PC-3 (cell line): ENCODE results near the gene ZKSCAN5. TPM values are rescaled to one million over a fixed set of nuclear protein-coding genes. Genes with fewer than 3 reads are reported as not detected.
A peak's percentile ranks its signal among the peaks of the same experiment; 100 is the strongest.

ENCODE experiments used
- ATAC-seq: fragments of 200-7000 bp; cut with Tn5 transposase; 2 replicates; pipeline ENCODE4 v1.9.1; 2020; ENCODE audit warnings: mild to moderate bottlenecking, moderate library complexity
- BruUV-seq: library from RNA; stranded (reverse); fragments of 400-500 nt; replicated peaks from 2 replicates; lab custom pipeline; 2021; lab: Mats Ljungman, UMichigan
- CTCF ChIA-PET: fragments of 300-600 bp; sonication (Branson Sonifier 250); formaldehyde crosslinking; loops from one replicate; lab custom pipeline; 2022; ENCODE audit warnings: antibody characterized with exemption; lab: Charles Lee
- POLR2A ChIA-PET: fragments of 300-600 bp; sonication (Branson Sonifier 250); formaldehyde crosslinking; loops from one replicate; lab custom pipeline; 2022; ENCODE audit warnings: antibody characterized with exemption; ENCODE audit not compliant: unreplicated experiment; lab: Charles Lee
- DNase-seq: peaks from one replicate; pipeline ENCODE4 v3.0.0-alpha.2; 2015
- H2AFZ ChIP-seq: fragments of 300-600 bp; sonication (generic); 2 replicates; pipeline ENCODE4 v1.6.0; 2016; ENCODE audit warnings: antibody characterized with exemption, low read length
- H3F3A ChIP-seq: fragments of 300-600 bp; sonication (generic); one replicate; pipeline ENCODE4 v1.6.0; 2017; ENCODE audit warnings: antibody characterized with exemption, low read length, control low read depth, mild to moderate bottlenecking; ENCODE audit not compliant: unreplicated experiment
- H3K27ac ChIP-seq: fragments of 300-600 bp; sonication (generic); 2 replicates; pipeline ENCODE4 v1.5.1; 2016; ENCODE audit warnings: mild to moderate bottlenecking, low read length
- H3K27me3 ChIP-seq: fragments of 300-600 bp; sonication (generic); 2 replicates; pipeline ENCODE4 v1.6.1; 2016; ENCODE audit warnings: low read length, mixed read lengths
- H3K36me3 ChIP-seq: fragments of 300-600 bp; sonication (generic); 2 replicates; pipeline ENCODE4 v1.6.1; 2016; ENCODE audit warnings: low read depth, mixed run types, low read length, mixed read lengths
- H3K4me1 ChIP-seq: fragments of 300-600 bp; sonication (generic); 2 replicates; pipeline ENCODE4 v1.5.1; 2016; ENCODE audit warnings: low read length; ENCODE audit not compliant: insufficient read depth
- H3K4me2 ChIP-seq: fragments of 300-600 bp; sonication (generic); 2 replicates; pipeline ENCODE4 v1.6.0; 2016; ENCODE audit warnings: low read length
- H3K4me3 ChIP-seq: fragments of 300-600 bp; sonication (generic); 2 replicates; pipeline ENCODE4 v1.5.1; 2016; ENCODE audit warnings: mild to moderate bottlenecking, low read length, mixed read lengths
- H3K79me2 ChIP-seq: fragments of 300-600 bp; sonication (generic); 2 replicates; pipeline ENCODE4 v1.6.1; 2017; ENCODE audit warnings: low read length, mixed read lengths
- H3K9ac ChIP-seq: fragments of 300-600 bp; sonication (generic); 2 replicates; pipeline ENCODE4 v1.6.0; 2016; ENCODE audit warnings: mild to moderate bottlenecking, low read length
- H3K9me2 ChIP-seq: fragments of 300-600 bp; sonication (generic); replicated peaks from 2 replicates; pipeline ENCODE4 v1.6.1; 2016; ENCODE audit warnings: mixed run types, low read length, mixed read lengths
- H3K9me3 ChIP-seq: fragments of 300-600 bp; sonication (generic); 2 replicates; pipeline ENCODE4 v1.6.1; 2016; ENCODE audit warnings: low read length, mixed read lengths
- H4K20me1 ChIP-seq: fragments of 300-600 bp; sonication (generic); 2 replicates; pipeline ENCODE4 v1.6.1; 2016; ENCODE audit warnings: low read length, mixed read lengths
- EZH2 ChIP-seq: fragments of 300-600 bp; sonication (generic); IDR thresholded peaks from one replicate; pipeline ENCODE4 v1.6.1; 2017; ENCODE audit warnings: antibody characterized with exemption, mild to moderate bottlenecking, low read length; ENCODE audit not compliant: unreplicated experiment
- EZH2phosphoT487 ChIP-seq: fragments of 300-600 bp; sonication (generic); IDR thresholded peaks from 2 replicates; pipeline ENCODE4 v1.6.1; 2018; ENCODE audit warnings: mild to moderate bottlenecking, antibody characterized with exemption, low read length, borderline replicate concordance
- intact Hi-C: fragments of 100-400 bp; cut with micrococcal nuclease; formaldehyde crosslinking; loops from 2 replicates; pipeline ENCODE4 v1.9.0; 2023
- total RNA-seq: library from RNA; depleted of rRNA; stranded (reverse); fragments of >200 nt; gene quantifications from 2 replicates; pipeline ENCODE4 v1.2.3, GENCODE V29; 2014
- TF ChIP-seq, protein P1 (sequence below): fragments of 300-600 bp; sonication (generic); conservative IDR thresholded peaks from 2 replicates; pipeline ENCODE4 v1.5.1; 2017; ENCODE audit warnings: antibody characterized with exemption, low read depth, mild to moderate bottlenecking, low read length

The ZKSCAN5 gene
- total RNA-seq, 1 experiment from 2014 or later: 9.9 TPM

DNA sequence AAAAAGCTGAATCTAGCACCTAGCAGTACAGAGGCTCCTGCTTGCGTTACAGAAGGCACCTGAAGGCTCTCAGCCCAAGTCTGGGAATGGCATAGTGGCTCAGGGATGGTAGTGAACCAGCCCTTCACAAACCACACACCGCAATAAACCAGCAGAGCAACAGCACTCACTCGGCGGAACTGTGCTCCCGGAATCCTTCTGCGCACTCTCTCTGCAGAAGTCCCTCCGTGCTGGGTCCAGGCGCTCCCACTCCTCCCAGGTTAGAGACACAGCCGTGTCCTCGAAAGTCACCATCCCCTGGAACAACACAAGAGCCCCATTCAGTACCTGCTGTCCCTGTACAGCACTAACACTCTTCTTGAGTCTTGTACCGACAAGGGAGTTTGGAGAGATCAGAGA, 5.9 kb upstream of the ZKSCAN5 start:
- H3K4me2 ChIP-seq: peak overlapping the region; percentile 100
- peak overlapping the region; percentile 97 for H3K4me3 ChIP-seq
- H3K4me1 ChIP-seq: 0 out of 2 replicates have a peak, but pooled peaks cover 5% of the 10 kb centered on the region
- H3K79me2 ChIP-seq: peaks cover 54% of the 10 kb centered on the region
- ChIA-PET POLR2A (no interaction called here), CTCF (no interaction called here)
- intact Hi-C loops: no loop called here
- peak overlapping the region; percentile 85 for H3K9ac ChIP-seq
- ATAC-seq (peak; percentile 32), DNase-seq (peak; percentile 19)
- H4K20me1 ChIP-seq: peaks cover 16% of the 10 kb centered on the region
- BruUV-seq: no TSS peak
- H2AFZ ChIP-seq: no peak overlapping the region
- TF ChIP-seq EZH2 (no peak), EZH2phosphoT487 (no peak)
- TF ChIP-seq, protein P1, sequence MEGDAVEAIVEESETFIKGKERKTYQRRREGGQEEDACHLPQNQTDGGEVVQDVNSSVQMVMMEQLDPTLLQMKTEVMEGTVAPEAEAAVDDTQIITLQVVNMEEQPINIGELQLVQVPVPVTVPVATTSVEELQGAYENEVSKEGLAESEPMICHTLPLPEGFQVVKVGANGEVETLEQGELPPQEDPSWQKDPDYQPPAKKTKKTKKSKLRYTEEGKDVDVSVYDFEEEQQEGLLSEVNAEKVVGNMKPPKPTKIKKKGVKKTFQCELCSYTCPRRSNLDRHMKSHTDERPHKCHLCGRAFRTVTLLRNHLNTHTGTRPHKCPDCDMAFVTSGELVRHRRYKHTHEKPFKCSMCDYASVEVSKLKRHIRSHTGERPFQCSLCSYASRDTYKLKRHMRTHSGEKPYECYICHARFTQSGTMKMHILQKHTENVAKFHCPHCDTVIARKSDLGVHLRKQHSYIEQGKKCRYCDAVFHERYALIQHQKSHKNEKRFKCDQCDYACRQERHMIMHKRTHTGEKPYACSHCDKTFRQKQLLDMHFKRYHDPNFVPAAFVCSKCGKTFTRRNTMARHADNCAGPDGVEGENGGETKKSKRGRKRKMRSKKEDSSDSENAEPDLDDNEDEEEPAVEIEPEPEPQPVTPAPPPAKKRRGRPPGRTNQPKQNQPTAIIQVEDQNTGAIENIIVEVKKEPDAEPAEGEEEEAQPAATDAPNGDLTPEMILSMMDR: no peak
- H3F3A ChIP-seq: no peaks in the 10 kb centered on the region
- H3K27ac ChIP-seq: no peak overlapping the region
- H3K36me3 ChIP-seq: peaks cover 17% of the 10 kb centered on the region
- peaks cover 10% of the 10 kb centered on the region; the same call in 1 of the 2 replicates for H3K9me3 ChIP-seq
- H3K9me2 ChIP-seq: no peaks in the 10 kb centered on the region
- H3K27me3 ChIP-seq: no peaks in the 10 kb centered on the region

GRCh38 chr7:99499371-99499720, 5.1 kb upstream of the ZKSCAN5 start:
- no peaks in the 10 kb centered on the region for H3K27me3 ChIP-seq
- peak overlapping the region; percentile 85 for H3K9ac ChIP-seq
- no TSS peak for BruUV-seq
- H3K9me3 ChIP-seq: peaks cover 2% of the 10 kb centered on the region; the same call in 1 of the 2 replicates
- intact Hi-C loops: no loop called here
- CTCF ChIA-PET: no interaction called here
- H3K27ac ChIP-seq: peak overlapping the region; percentile 63
- peaks cover 49% of the 10 kb centered on the region for H3K79me2 ChIP-seq
- peak overlapping the region; percentile 97 for H3K4me3 ChIP-seq
- H3K4me1 ChIP-seq: 0 out of 2 replicates have a peak, but pooled peaks cover 5% of the 10 kb centered on the region
- ATAC-seq: peak; percentile 7; the same call in 1 of the 2 replicates
- H3K36me3 ChIP-seq: peaks cover 9% of the 10 kb centered on the region
- no peaks in the 10 kb centered on the region for H3K9me2 ChIP-seq
- peaks cover 16% of the 10 kb centered on the region for H4K20me1 ChIP-seq
- no peak for TF ChIP-seq EZH2
- TF ChIP-seq, protein P1: no peak
- no peak for TF ChIP-seq EZH2phosphoT487
- peak overlapping the region; percentile 100 for H3K4me2 ChIP-seq
- H2AFZ ChIP-seq: peak overlapping the region; percentile 97
- DNase-seq: no peak
- POLR2A ChIA-PET: interaction anchor here (0.6 kb wide), 1 partner anchor 26 kb away, joined by 3 read pairs; no protein-coding TSS in a partner anchor
- no peaks in the 10 kb centered on the region for H3F3A ChIP-seq
